PFSK-1 (cell line): ENCODE measurements around the gene CIP2A.

ENCODE experiments used
- POLR2AphosphoS5 ChIP-seq: IDR thresholded peaks from 2 replicates; pipeline ENCODE4 v1.6.1; 2012; ENCODE audit warnings: low read depth, mild to moderate bottlenecking, control low read depth, low read length, moderate library complexity
- SIN3A ChIP-seq: IDR thresholded peaks from 2 replicates; pipeline ENCODE4 v1.6.1; 2012; ENCODE audit warnings: mild to moderate bottlenecking, low read length, moderate library complexity, borderline replicate concordance; ENCODE audit not compliant: insufficient read depth
- TAF1 ChIP-seq: IDR thresholded peaks from 2 replicates; pipeline ENCODE4 v1.6.1; 2012; ENCODE audit warnings: low read length, control low read depth, borderline replicate concordance; ENCODE audit not compliant: insufficient read depth

- TF ChIP-seq TAF1 (no peak), POLR2AphosphoS5 (no peak), SIN3A (no peak)
Measured at GRCh38 chr3:108501535-108501934, 87.7 kb downstream of the CIP2A start.
